ENCODE measurements around the gene ARMCX4. TPM values are rescaled to one million over a fixed set of nuclear protein-coding genes. Genes with fewer than 3 reads are reported as not detected.

The ARMCX4 gene
- total RNA-seq (2022; extraction: Qiagen RNA extraction): 0.18 to 0.93 TPM (median 0.41 TPM) in 5 replicates

DNA sequence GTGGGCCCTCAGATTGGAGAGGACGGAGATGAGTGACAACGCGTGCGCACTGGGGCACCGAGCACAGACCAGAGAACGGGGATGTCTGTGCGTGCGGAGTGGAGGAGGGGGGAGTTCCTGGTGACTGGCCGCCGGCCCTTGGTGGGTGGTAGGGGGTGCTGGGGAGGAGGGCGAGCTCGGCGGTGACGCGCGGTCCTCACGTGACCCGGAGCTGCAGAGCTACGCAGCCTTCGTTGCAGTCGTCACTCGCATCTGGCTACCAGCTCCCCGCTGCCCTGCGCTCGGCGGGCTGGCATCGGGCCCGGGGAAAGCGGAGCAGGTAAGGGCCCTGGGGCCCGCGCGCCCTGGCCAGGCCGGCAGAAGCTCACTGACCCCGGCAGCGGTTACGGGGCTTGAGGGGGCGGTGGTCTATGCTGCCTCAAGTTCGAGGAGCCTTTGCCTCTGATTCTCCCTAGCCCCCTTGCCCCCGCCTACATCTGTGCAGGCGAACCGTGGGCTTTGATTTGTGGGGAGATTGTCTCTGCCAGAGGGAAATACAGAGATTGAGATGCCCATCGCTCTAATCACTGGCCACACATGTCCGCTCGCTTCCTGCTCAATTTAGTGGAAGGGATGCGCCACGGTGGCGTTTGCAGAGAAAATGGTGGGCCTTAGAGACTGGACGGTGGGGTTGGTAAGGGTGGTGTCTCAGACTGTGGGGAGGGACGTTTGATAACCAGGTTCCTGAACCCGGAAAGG is at the start of gene ARMCX4:
Gene ARMCX4 (plus strand): TSS at position 245 of the 738 bp plus-strand sequence. CDS start 3,134 bp downstream, outside the sequence.

Other genes starting within 250 kb of the ARMCX4 start
- gene TAF7L, start 194.1 kb upstream of the ARMCX4 start, total RNA-seq (2022; extraction: Qiagen RNA extraction): 0.05 to 0.20 TPM (median 0.13 TPM) in 5 replicates
- gene TIMM8A, start 136.7 kb upstream of the ARMCX4 start, total RNA-seq (2022; extraction: Qiagen RNA extraction): 27.4 to 30.1 TPM (median 27.8 TPM) in 5 replicates
- 0.07 to 0.36 TPM (median 0.24 TPM) in 5 replicates for gene BTK, start 99.3 kb upstream of the ARMCX4 start, total RNA-seq (2022; extraction: Qiagen RNA extraction)
- 2,422 to 3,503 TPM (median 2,561 TPM) in 5 replicates for gene RPL36A, start 94.4 kb upstream of the ARMCX4 start, total RNA-seq (2022; extraction: Qiagen RNA extraction)
- 167 to 185 TPM (median 175 TPM) in 5 replicates for gene GLA, start 77.5 kb upstream of the ARMCX4 start, total RNA-seq (2022; extraction: Qiagen RNA extraction)
- 52.0 to 58.7 TPM (median 54.5 TPM) in 5 replicates for gene HNRNPH2, start 77.2 kb upstream of the ARMCX4 start, total RNA-seq (2022; extraction: Qiagen RNA extraction)
- 0.18 to 0.58 TPM (median 0.34 TPM) in 5 replicates for gene ARMCX1, start 65.1 kb downstream of the ARMCX4 start, total RNA-seq (2022; extraction: Qiagen RNA extraction)
- gene ARMCX6, start 132.5 kb downstream of the ARMCX4 start, total RNA-seq (2022; extraction: Qiagen RNA extraction): 44.8 to 51.0 TPM (median 49.0 TPM) in 5 replicates
- gene ARMCX3, start 137.7 kb downstream of the ARMCX4 start, total RNA-seq (2022; extraction: Qiagen RNA extraction): 18.7 to 22.3 TPM (median 20.3 TPM) in 5 replicates
- gene ARMCX2, start 174.4 kb downstream of the ARMCX4 start, total RNA-seq (2022; extraction: Qiagen RNA extraction): 0.06 to 1.7 TPM in 2 of 5 replicates, not detected in the others